Hematopoietic multipotent progenitor cell treated with erythropoietin and hydrocortisone succinate and interleukin-3 and kit ligand, for 6 days (in vitro differentiated cells): ENCODE results near the gene LRRC7.

Source experiments
- DNase-seq: peaks from one replicate; pipeline ENCODE4 v3.0.0-alpha.2; 2015

The LRRC7 gene

DNA sequence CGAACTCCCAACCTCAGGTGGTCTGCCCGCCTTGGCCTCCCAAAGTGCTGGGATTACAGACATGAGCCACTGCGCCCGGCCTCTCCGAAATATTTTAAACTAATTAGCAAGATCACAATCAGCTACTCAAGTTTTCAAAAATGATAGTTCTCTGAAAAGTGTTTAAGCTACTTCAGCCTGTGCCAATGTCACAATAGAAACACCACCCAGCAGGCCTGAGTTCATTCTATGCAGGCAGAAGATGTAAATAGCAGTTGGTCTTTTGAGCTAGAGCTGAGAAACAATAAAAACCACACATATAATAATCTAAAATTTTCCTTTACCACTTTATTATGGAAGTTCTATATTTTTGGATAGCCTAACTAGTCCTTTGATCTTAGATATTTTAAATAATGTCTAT, 541.5 kb downstream of the LRRC7 start:
- no peak for DNase-seq

DNA sequence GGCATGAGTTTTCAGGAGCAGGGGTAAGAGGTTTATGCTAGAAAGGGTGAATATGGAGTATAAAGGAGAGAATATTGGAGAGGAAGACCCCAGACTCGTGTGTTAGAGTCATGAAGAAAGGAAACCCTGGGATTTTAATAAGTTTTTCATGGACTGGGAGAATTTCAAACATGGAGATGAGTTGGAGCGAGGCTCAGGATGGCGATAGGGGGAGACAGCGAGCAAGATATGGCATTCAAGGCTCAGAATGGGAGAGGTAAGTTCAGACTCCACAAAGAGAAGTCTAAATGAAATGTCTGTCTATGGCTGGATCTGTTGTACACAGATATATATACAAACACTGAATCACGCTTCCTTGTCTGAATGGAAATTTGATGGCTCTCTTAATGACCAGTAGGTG, 545.1 kb downstream of the LRRC7 start:
- DNase-seq, result peak; percentile 6

DNA sequence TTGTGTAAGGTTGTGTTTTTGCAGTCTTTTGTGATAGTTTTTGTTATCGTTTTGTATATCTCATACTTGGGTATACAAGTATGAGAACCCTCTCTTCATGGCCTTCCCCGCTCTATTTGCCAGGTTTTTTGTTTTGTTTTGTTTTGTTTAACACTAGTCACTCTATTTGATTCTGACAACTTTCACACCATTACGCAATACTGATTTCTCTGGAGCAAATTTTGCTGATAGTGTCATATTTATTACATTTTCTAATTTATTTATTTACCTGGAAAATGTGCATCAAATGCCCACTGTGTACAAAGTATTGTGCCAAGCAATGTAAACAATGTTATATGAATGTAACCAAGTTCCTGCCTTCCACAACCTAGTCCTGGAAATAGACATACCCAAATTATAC, 547.6 kb downstream of the LRRC7 start:
- no peak for DNase-seq

DNA sequence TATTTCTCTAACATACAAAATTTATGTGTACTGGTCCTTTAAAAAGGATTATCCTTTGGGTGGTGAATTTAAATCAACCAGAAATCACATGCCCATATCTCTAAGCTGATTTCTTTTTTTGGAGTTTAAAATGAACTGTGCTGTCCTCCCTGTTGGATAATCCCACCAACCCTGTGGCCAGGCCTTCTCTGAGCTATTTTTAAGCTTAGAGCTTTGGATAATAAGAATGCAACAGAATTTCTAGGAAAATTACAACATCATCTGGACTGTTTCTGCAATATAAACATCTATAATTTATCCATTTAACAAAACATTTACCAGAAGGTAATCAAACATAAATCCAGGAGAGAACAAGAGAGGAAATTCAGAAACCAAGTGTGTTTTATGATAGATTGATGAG, 549.3 kb downstream of the LRRC7 start:
- DNase-seq, result no peak

DNA sequence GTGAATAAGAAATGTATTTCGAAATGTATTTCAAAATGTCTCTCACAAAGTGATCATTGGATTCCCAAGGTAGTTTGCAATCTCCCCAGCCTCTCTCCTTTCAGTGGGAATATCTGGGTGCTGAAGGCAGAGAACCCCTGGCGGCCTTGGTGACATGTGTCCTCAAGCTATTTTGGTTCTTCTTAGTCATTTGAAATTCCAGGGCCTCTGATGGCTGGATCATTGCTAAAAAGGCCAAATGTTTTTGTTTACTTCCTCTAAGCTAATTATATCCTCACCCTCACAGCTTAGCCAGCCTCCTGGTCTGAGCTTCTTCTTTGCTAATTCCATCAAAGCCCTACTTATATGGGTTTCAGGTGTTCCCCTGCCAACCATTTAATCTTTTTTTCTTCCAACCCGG, 566.4 kb downstream of the LRRC7 start:
- no peak for DNase-seq

DNA sequence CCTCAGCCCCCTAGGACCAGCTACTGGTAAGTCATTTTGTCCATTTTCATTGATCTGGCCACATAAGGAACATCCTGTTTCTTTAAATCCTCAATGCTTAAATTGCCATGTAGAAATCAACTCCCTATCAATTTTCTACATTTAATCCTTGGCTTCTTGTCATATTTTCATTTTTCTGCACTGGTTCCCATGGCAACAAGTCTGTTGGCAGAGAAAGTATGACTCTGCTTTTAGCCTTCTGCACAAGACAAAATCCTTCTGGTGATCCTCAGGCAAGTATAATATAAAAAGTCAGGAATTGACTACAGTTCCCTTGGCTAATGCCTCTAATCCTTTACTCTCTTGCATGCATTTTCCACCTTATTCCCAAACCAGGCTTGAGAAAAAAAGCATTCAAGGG, 572.6 kb downstream of the LRRC7 start:
- no peak for DNase-seq

DNA sequence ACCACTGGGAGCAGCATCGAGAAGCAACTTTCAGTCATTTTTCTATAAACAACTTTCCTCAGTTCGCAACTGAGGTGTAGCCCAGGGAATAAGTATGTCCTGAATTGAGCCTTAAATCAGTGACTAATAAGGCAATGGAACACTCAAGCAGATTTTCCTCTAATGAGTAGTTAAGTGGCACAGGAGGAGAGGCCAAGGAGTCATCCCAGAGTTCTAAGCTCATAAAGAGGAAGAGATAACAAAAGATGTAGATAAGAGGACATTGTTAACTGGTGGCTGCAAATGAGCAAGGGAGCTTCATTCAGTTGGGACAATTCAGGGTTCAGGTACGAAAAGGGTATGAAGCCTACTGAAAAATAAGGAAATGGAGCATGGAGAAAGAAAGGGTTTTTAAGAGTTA, 573.2 kb downstream of the LRRC7 start:
- no peak for DNase-seq

DNA sequence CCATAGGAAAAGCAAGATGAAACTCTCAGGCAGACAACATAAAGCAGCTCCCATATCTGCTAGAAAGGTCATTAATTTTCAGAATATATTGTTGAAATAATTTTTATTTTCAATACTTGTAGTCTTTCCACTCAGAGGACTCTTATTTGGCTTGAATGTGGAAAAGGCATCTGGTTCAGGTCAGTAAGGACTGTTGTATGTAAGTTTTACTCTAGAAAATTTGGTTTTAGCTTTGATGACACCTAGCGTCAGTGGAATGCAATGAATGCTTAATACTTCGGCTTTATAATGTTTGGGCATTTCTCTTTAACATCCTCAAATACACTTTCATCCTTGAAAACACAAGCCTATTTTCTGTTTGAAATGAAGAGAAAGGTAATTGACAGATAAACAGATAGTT, 574.4 kb downstream of the LRRC7 start:
- no peak for DNase-seq

DNA sequence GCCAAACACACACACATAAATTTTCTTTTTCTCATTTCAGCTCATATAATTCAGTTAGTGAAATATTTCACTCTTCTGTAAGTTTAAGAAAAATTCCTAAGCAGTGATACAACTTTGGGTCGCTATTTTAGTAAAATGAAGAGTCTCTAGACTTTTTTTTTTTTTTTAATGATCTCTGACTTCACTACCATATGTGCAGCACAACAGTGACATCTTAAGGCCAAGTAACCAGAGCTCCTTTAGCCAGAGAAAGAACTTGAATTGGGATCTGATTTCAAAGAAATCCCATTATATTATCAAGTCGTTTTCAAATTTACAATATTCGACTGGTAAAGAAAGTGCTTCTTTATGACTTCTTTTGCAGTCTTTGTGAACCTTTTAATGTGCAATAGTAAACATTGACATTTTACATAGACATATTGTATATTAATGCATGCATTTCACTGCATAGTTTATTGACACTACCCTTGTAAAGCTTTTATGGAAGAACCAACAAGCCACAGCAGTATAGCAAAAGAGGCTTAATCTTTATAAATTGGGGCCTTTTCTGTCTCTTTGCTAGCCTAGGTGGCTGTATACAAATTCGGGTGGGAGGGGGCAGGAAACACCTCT, 575.4 kb downstream of the LRRC7 start:
- DNase-seq, result no peak

DNA sequence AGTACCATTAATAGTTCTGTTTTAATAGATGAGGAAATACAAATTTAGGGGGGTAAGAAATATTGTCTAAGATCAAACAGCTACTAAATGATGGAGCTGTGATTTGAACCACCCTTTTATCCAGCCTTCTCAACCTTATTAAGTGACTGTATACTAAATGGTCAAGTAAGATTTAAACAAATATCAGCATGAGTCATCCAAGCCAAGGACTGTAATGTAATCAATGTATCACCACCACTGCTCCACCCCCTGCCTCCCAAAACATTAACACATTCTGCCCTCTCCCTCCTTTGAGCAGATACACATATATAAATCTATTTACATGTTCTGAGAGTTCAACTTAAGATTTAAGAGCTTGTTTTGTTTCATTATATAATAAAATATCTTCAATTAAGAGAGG, 578.8 kb downstream of the LRRC7 start:
- no peak for DNase-seq

DNA sequence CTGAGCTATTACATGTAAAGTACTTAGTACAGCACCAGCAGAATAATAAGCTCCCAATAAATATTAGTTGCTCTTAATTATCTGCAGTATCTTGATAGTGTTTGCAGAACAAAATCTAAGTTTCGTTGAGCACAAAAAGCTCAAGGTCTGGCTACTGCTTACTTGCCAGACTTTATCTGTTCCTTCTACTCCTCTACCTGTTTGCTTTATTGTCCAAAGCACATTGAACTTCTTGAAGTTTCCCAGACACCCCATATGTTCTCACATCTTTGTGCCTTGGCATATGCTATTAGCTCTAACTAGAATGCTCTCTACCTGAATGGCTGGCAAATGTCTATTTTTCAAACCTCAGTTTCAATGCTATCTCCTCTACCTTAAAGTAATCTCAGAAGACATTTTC, 582.7 kb downstream of the LRRC7 start:
- DNase-seq, result no peak

DNA sequence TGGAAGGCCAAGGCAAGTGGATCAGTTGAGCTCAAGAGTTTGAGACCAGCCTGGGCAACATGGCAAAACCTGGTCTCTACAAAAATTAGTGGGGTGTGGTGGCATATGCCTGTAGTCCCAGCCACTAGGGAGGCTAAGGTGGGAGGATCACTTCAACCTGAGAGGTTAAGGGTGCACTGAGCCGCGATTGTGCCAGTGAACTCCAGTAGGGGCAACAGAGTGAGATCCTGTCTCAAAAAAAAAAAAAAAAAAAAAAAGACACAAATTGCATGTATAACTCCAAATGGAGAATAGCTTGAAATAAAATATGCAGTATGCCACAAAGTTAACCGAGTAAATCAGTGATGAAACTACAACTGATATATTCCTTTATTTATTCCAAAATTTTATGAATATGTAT, 586.0 kb downstream of the LRRC7 start:
- no peak for DNase-seq

DNA sequence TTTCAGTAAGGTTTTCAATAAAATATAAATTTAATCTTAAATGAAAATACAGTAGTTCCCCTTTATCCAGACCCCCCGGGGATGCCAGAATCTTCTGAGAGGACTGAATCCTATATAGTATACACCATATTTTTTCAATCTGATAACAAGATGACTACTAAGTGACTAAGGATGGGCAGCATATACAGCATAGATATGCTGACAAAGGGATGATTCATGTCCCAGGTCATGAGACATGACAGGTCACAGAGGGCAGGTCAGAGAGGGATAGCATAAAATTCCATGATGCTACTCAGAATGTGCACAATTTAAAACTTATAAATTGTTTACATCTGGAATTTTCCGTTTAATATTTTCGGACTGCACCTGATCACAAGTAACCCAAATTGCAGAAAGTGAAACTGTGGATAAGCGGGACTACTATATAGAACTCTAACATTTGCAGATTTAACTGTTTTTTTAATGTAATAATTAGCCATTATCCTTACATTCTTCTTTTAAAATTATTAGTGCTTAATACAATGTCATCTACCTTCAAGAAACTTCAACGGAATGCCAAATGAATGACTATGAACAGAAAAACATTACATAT, 588.9 kb downstream of the LRRC7 start:
- peak; percentile 43 for DNase-seq

DNA sequence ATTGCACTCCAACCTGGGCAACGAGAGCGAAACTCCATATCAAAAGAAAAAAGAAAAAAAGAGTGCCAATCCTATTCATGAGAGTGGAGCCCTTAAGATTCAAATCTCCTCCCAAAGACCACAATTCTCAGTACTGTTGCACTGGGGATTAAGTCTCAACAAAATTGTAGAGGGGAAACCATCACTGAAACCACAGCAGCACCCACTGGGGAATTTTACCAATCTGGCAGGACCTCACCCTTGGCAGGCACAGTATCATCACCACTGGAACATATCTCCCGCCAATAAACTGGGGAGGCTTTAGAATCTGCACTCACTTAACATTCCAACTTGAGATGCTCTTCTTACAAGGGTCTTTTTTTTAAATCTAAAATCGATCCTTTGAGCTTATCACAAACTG, 596.6 kb downstream of the LRRC7 start:
- no peak for DNase-seq

DNA sequence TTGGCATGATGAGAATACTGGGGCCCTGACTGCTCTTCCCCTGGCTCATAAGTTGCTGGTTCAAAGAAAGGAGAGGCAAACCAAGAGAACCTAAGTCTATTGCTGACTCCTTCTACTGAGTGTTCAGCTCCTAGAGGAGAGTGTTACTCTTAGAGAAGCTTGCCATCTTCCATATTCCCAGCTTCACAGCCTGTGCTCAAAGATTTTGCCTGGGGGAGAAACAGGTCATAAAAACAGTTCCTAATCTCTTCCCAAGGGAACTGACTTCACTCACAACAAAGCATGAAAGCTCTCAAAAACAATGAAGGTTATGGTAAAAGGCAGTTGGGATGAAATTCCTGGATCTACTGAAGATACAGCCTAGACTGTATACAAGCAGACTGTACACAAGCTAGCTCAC, 600.6 kb downstream of the LRRC7 start:
- DNase-seq, result no peak

DNA sequence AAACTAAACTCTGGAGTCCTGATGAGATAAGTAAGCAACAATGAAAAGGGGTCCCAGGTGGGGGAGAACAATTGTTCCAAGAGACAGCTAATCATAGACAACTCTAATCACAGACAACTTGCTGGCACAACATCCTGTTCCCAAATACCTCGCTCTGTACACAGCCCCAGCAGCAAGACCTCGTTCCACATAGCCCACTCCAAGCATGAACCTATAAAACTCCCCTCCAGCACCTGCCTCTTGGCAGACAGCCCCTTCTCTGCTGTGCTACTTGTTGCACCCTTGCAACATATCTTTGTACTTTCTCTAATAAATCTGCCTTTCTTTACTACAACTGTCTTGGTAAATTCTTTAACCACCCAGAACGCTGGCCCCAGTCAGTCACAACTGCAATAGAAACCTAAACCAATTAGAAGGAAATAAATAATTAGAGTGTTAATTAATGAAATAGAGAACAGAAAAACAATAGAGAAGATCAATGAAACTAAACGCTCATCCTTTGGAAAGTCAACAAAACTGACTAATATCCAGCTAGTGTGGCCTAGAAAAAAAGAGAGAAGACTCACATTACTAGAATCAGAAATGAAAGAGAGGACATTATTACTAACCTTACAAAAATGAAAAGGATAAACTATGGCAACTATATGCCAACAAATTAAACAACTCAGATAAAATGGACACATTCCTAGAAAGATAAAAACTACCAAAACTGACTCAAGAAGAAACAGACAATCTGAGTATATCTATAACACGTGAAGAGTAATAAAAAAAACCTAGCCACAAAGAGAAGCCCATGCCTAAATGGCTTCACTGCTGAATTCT, 601.5 kb downstream of the LRRC7 start:
- DNase-seq, result no peak

DNA sequence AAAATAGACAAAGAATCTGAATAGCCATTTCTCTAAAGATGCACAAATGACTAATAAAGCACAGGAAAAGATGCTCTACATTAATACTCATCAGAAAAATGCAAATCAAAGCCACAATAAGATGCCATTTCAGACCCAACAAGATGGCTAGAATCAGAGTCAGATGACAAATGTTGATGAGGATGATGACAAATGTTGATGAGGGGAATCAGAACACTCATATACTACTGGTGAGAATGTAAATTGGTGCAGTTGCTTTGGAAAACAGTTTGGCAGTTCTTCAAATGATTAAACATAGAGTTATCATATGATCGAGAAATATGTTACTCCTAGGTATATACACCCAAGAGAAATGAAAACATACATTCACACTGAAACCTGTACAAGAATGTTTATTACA, 603.8 kb downstream of the LRRC7 start:
- no peak for DNase-seq
